ENCODE measurements around the gene NPTX1.

Gene NPTX1

GRCh38 chr17:80468781-80469493 is 7.5 kb downstream of the NPTX1 start:
- no peak for TF ChIP-seq FOXP2 (optimal IDR thresholded peaks at IDR 0.05; ENCODE audit: borderline replicate concordance, extremely low read depth, extremely low read length, insufficient read depth)
- no peak for TF ChIP-seq SIN3A (IDR thresholded peaks at IDR 0.05; ENCODE audit: borderline replicate concordance, insufficient read depth, low read length)
- no peak for TF ChIP-seq TAF1 (IDR thresholded peaks at IDR 0.05; ENCODE audit: borderline replicate concordance, insufficient read depth, low read length)
- TF ChIP-seq POLR2AphosphoS5 (IDR thresholded peaks at IDR 0.05; ENCODE audit: low read depth, low read length): no peak
- peak in 1 of 2 experiments; percentile 6; a peak in 1 of 4 replicates for TF ChIP-seq REST (IDR thresholded peaks at IDR 0.05; ENCODE audit: insufficient read depth in 1 of 2, low read depth in 2 of 2, low read length in 2 of 2)

- peak; percentile 78 to 88 for TF ChIP-seq REST (IDR thresholded peaks at IDR 0.05; ENCODE audit: insufficient read depth in 1 of 2, low read depth in 2 of 2, low read length in 2 of 2)
- TF ChIP-seq SIN3A (IDR thresholded peaks at IDR 0.05; ENCODE audit: borderline replicate concordance, insufficient read depth, low read length): no peak
These were observed 8.2 kb downstream of the NPTX1 start for GRCh38 chr17:80468242-80468641.

DNA sequence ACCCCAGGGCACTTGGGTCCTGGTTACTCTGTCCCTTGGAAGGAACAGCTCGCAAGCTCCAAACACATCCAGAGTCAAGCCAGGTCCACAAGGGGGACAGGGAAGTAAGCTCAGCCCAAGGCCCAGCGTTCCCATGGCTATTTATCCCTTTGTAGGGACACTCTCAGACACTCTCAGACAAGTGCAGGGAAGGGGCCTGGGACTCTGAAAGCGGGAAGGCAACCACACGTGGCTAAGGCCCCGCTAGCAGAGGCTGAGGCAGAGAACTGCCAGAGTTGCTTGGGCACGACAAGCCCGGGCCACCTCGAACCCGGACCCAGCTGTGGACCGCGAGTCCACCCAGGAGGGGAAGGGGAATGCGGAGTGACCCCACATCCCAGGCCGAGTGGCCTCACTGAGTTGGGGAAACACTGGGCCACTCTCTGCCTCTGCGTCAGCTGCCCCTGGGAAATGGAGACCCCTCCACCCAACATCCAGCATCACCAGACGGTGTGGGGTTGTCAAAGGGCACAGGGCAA is 10.2 kb downstream of the NPTX1 start:
- TF ChIP-seq POLR2AphosphoS5 (IDR thresholded peaks at IDR 0.05; ENCODE audit: low read depth, low read length): no peak
- no peak for TF ChIP-seq REST (IDR thresholded peaks at IDR 0.05; ENCODE audit: insufficient read depth in 1 of 2, low read depth in 2 of 2, low read length in 2 of 2)
- no peak for TF ChIP-seq TAF1 (IDR thresholded peaks at IDR 0.05; ENCODE audit: borderline replicate concordance, insufficient read depth, low read length)
- no peak for TF ChIP-seq FOXP2 (optimal IDR thresholded peaks at IDR 0.05; ENCODE audit: borderline replicate concordance, extremely low read depth, extremely low read length, insufficient read depth)
- TF ChIP-seq SIN3A (IDR thresholded peaks at IDR 0.05; ENCODE audit: borderline replicate concordance, insufficient read depth, low read length): no peak

DNA sequence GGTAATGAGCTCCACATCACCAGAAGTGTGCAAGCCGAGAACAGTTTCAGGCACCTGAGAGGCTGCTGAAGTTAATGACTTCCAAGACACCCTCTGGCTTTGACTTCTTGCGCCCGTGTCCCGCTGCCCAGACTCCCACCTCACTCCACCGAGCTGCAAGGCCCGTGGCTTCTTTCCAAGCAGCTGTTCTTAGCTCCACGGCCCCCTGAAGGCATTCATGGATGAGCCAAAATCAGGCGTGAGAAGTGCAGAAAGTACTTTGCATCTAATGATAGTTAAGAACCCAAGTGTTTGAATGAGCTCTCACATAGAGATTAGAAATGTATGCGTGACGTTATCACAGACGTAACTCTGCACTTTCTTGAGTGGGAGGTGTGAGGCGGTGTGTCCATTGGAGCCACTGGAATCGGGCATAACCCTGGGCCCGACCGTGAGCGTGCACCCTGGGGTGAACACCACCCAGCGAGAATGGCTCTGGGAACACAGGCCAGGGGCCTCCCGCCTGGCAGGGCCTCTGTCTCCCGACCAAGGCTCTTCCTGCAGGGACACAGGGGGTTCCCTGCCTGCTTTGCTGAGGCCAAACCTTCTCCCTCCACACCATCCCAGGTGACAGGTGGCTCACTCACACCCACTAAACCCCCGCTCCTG is 11.0 kb downstream of the NPTX1 start:
- no peak for TF ChIP-seq SIN3A (IDR thresholded peaks at IDR 0.05; ENCODE audit: borderline replicate concordance, insufficient read depth, low read length)
- TF ChIP-seq FOXP2 (optimal IDR thresholded peaks at IDR 0.05; ENCODE audit: borderline replicate concordance, extremely low read depth, extremely low read length, insufficient read depth): no peak
- TF ChIP-seq POLR2AphosphoS5 (IDR thresholded peaks at IDR 0.05; ENCODE audit: low read depth, low read length): no peak
- TF ChIP-seq REST (IDR thresholded peaks at IDR 0.05; ENCODE audit: insufficient read depth in 1 of 2, low read depth in 2 of 2, low read length in 2 of 2): no peak
- TF ChIP-seq TAF1 (IDR thresholded peaks at IDR 0.05; ENCODE audit: borderline replicate concordance, insufficient read depth, low read length): no peak
